CD14-positive monocyte (primary cell): Measurements from ENCODE around the gene COL25A1. TPM values are rescaled to one million over a fixed set of nuclear protein-coding genes. Genes with fewer than 3 reads are reported as not detected.
"Not testable (repeated sequence)": the region's sequence is repeated elsewhere in the genome, so short reads cannot be mapped to it uniquely, and the experiment has no call there.

Experiments used
- DNase-seq, 3 donors: peaks; one replicate each; pipeline ENCODE4 v3.0.0-alpha.2; 2011 to 2022
- H2AFZ ChIP-seq: 2 replicates; pipeline ENCODE4 v1.6.0; 2012; ENCODE audit warnings: mild to moderate bottlenecking, low read depth, low read length, inconsistent platforms; ENCODE audit not compliant: insufficient read depth, poor library complexity, severe bottlenecking
- H3K27ac ChIP-seq, 2 donors: 1 replicate in 1 of 2; 2 replicates in 1 of 2; pipeline ENCODE4 v1.5.1; 2012 to 2013; ENCODE audit warnings: low read length in 2 of 2, control low read depth in 1 of 2, inconsistent platforms in 1 of 2, low read depth in 1 of 2, mild to moderate bottlenecking in 1 of 2
- H3K27me3 ChIP-seq, 2 donors: one replicate each; pipeline versions ENCODE4 v1.6.0 to v1.6.1; 2011 to 2013; ENCODE audit warnings: low read length in 2 of 2; ENCODE audit not compliant: control insufficient read depth in 2 of 2, insufficient read depth in 2 of 2
- H3K36me3 ChIP-seq, 2 donors: replicated peaks in 1 of 2; 1 replicate in 1 of 2; 2 replicates in 1 of 2; pipeline versions ENCODE4 v1.5.1 to v1.6.1; 2012 to 2013; ENCODE audit warnings: low read length in 2 of 2, control low read depth in 1 of 2, inconsistent platforms in 1 of 2, mild to moderate bottlenecking in 1 of 2; ENCODE audit not compliant: insufficient read depth in 2 of 2, control insufficient read depth in 1 of 2
- H3K4me1 ChIP-seq, 2 donors: 1 replicate in 1 of 2; 2 replicates in 1 of 2; pipeline versions ENCODE4 v1.5.1 to v1.6.1; 2012 to 2013; ENCODE audit warnings: low read length in 2 of 2, control low read depth in 1 of 2, inconsistent platforms in 1 of 2, mild to moderate bottlenecking in 1 of 2, moderate library complexity in 1 of 2; ENCODE audit not compliant: insufficient read depth in 2 of 2, control insufficient read depth in 1 of 2
- H3K4me2 ChIP-seq: replicated peaks from 2 replicates; pipeline ENCODE3; 2012; ENCODE audit warnings: low read length, moderate library complexity, mild to moderate bottlenecking; ENCODE audit not compliant: poor library complexity, severe bottlenecking; ENCODE audit errors: extremely low read depth
- H3K4me3 ChIP-seq, 3 experiments: fragments of 200-600 bp in 1 of 3; sonication (generic) in 1 of 3; replicated peaks in 1 of 3; 1 replicate in 2 of 3; 2 replicates in 1 of 3; pipeline ENCODE4 v1.5.1; 2011 to 2013; ENCODE audit warnings: low read length in 3 of 3, mild to moderate bottlenecking in 3 of 3, control low read depth in 2 of 3, low read depth in 2 of 3, inconsistent platforms in 1 of 3, moderate library complexity in 1 of 3
- H3K79me2 ChIP-seq: 2 replicates; pipeline ENCODE4 v1.6.0; 2012; ENCODE audit warnings: mild to moderate bottlenecking, control low read depth, inconsistent platforms, low read length, moderate library complexity; ENCODE audit not compliant: insufficient read depth
- H3K9ac ChIP-seq: 2 replicates; pipeline ENCODE4 v1.6.0; 2017; ENCODE audit warnings: low read length, mild to moderate bottlenecking; ENCODE audit not compliant: insufficient read depth, poor library complexity, severe bottlenecking
- H3K9me3 ChIP-seq, 2 donors: replicated peaks in 1 of 2; 1 replicate in 1 of 2; 2 replicates in 1 of 2; pipeline versions ENCODE4 v1.5.1 to v1.6.1; 2012 to 2013; ENCODE audit warnings: low read length in 2 of 2, control low read depth in 1 of 2; ENCODE audit not compliant: control insufficient read depth in 1 of 2, insufficient read depth in 1 of 2
- H4K20me1 ChIP-seq: 2 replicates; pipeline ENCODE4 v1.6.0; 2012; ENCODE audit warnings: mild to moderate bottlenecking, low read length, control low read depth, moderate library complexity; ENCODE audit not compliant: insufficient read depth
- H3K27ac Mint-ChIP-seq, 7 donors: one replicate each; pipeline ENCODE4 v1.8.0; 2020; ENCODE audit warnings: mild to moderate bottlenecking in 7 of 7, mixed read lengths in 7 of 7, moderate library complexity in 6 of 7, inconsistent platforms in 2 of 7
- H3K27me3 Mint-ChIP-seq, 3 donors: one replicate each; pipeline ENCODE4 v1.8.0; 2021 to 2022; ENCODE audit warnings: low read depth in 3 of 3, mild to moderate bottlenecking in 3 of 3, mixed read lengths in 3 of 3, moderate library complexity in 3 of 3, inconsistent platforms in 1 of 3
- H3K36me3 Mint-ChIP-seq, 2 donors: one replicate each; pipeline ENCODE4 v1.8.0; 2020; ENCODE audit warnings: mixed read lengths in 2 of 2, inconsistent platforms in 1 of 2, mild to moderate bottlenecking in 1 of 2
- H3K4me1 Mint-ChIP-seq: one replicate; pipeline ENCODE4 v1.8.0; 2020; ENCODE audit warnings: mild to moderate bottlenecking, mixed read lengths
- H3K4me3 Mint-ChIP-seq, 2 donors: one replicate each; pipeline ENCODE4 v1.8.0; 2020; ENCODE audit warnings: mild to moderate bottlenecking in 2 of 2, mixed read lengths in 2 of 2, moderate library complexity in 1 of 2
- H3K9me3 Mint-ChIP-seq, 7 donors: one replicate each; pipeline ENCODE4 v1.8.0; 2020 to 2022; ENCODE audit warnings: mixed read lengths in 7 of 7, mild to moderate bottlenecking in 6 of 7, moderate library complexity in 6 of 7, inconsistent platforms in 2 of 7
- CTCF ChIP-seq: fragments of 200-600 bp; IDR thresholded peaks from one replicate; pipeline ENCODE4 v1.8.0; 2022; ENCODE audit warnings: antibody characterized with exemption, mild to moderate bottlenecking
- WGBS: methylation state at CpG from one replicate; pipeline ENCODE4 v1.1.5; 2013; ENCODE audit warnings: missing lambda C conversion rate; ENCODE audit not compliant: insufficient coverage; 5-methylcytosine and 5-hydroxymethylcytosine counted together
- intact Hi-C, 2 donors: fragments of 100-400 bp; cut with micrococcal nuclease; formaldehyde crosslinking; loops; one replicate each; pipeline versions ENCODE4 v1.15.0 to v1.15.1; 2023
- polyA plus RNA-seq, 3 donors: library from polyadenylated mRNA; depleted of rRNA in 1 of 3; unstranded in 2 of 3; stranded (reverse) in 1 of 3; fragments of 300-500 nt in 2 of 3; fragments of >200 nt in 1 of 3; fragmentation: Illumina TruSeq in 2 of 3; gene quantifications; 1 replicate in 2 of 3; 2 replicates in 1 of 3; pipeline ENCODE4 v1.2.3, GENCODE V29; 2012 to 2021

The COL25A1 gene
- polyA plus RNA-seq, 3 donors = not detected

GRCh38 chr4:109022961-109023360 lies 279.5 kb downstream of the COL25A1 start:
- no peak overlapping the region for H3K4me3 Mint-ChIP-seq
- H3K4me1 Mint-ChIP-seq = no peaks in the 10 kb centered on the region
- no peaks in the 10 kb centered on the region for H3K36me3 Mint-ChIP-seq
- Histone ChIP-seq H3K4me3 (no peak overlapping the region), H4K20me1 (no peaks in the 10 kb centered on the region), H3K27ac (no peak overlapping the region), H3K4me1 (no peaks in the 10 kb centered on the region), H3K9me3 (peaks cover 13 to 24% of the 10 kb centered on the region in 2 donors), H3K79me2 (no peaks in the 10 kb centered on the region), H3K36me3 (no peaks in the 10 kb centered on the region), H2AFZ (no peak overlapping the region), H3K9ac (no peak overlapping the region), H3K27me3 (no peaks in the 10 kb centered on the region), H3K4me2 (no peak overlapping the region)
- WGBS = no CpG with 5 or more reads among the region's 1 CpG
- no peak overlapping the region for H3K27ac Mint-ChIP-seq
- no peak for TF ChIP-seq CTCF
- intact Hi-C loops = no loop called here
- peaks cover 4 to 20% (median 14%) of the 10 kb centered on the region in 7 donors for H3K9me3 Mint-ChIP-seq
- peaks cover 0 to 1% (median 0%) of the 10 kb centered on the region in 3 donors for H3K27me3 Mint-ChIP-seq
- no peak for DNase-seq

- intact Hi-C loops, H3K27ac Mint-ChIP-seq: not testable (repeated sequence)
These were observed 280.8 kb downstream of the COL25A1 start for GRCh38 chr4:109021630-109022029.

More at GRCh38 chr4:109021630-109022029, 280.8 kb downstream of the COL25A1 start:
- 93% methylated on average over 4 of the region's 6 CpGs for WGBS
- not testable (repeated sequence) for H3K27ac ChIP-seq, H3K4me1 ChIP-seq, H3K36me3 ChIP-seq, DNase-seq, H4K20me1 ChIP-seq, H3K4me2 ChIP-seq, H3K4me3 Mint-ChIP-seq, H3K27me3 ChIP-seq, H3K36me3 Mint-ChIP-seq, H3K79me2 ChIP-seq, H3K4me3 ChIP-seq, H2AFZ ChIP-seq, H3K9ac ChIP-seq, H3K27me3 Mint-ChIP-seq, H3K4me1 Mint-ChIP-seq
- H3K9me3 ChIP-seq = peaks cover 20 to 24% of the 10 kb centered on the region in 2 donors
- H3K9me3 Mint-ChIP-seq = peaks cover 4 to 26% (median 14%) of the 10 kb centered on the region in 7 donors
